Parathyroid adenoma (tissue), 2 donors: Measurements from ENCODE around the gene IL1RAPL1.

Experiments used
- H2AFZ ChIP-seq: fragments of 300-600 bp; sonication (generic); one replicate; pipeline ENCODE4 v1.7.0; 2017; ENCODE audit warnings: antibody characterized with exemption, mild to moderate bottlenecking
- H3K27ac ChIP-seq: fragments of 300-600 bp; sonication (generic); one replicate; pipeline ENCODE4 v1.7.0; 2017
- H3K27me3 ChIP-seq: fragments of 300-600 bp; sonication (generic); one replicate; pipeline ENCODE4 v1.7.0; 2017; ENCODE audit warnings: low read length; ENCODE audit not compliant: control insufficient read depth, insufficient read depth
- H3K36me3 ChIP-seq: fragments of 300-600 bp; sonication (generic); one replicate; pipeline ENCODE4 v1.7.0; 2017; ENCODE audit warnings: low read length; ENCODE audit not compliant: control insufficient read depth, insufficient read depth
- H3K4me1 ChIP-seq: fragments of 300-600 bp; sonication (generic); one replicate; pipeline ENCODE4 v1.7.0; 2017; ENCODE audit warnings: control low read depth
- H3K4me2 ChIP-seq: fragments of 300-600 bp; sonication (generic); one replicate; pipeline ENCODE4 v1.7.0; 2017; ENCODE audit warnings: low read length
- H3K4me3 ChIP-seq: fragments of 300-600 bp; sonication (generic); one replicate; pipeline ENCODE4 v1.7.0; 2017; ENCODE audit warnings: low read depth, low read length
- H3K79me2 ChIP-seq: fragments of 300-600 bp; sonication (generic); one replicate; pipeline ENCODE4 v1.7.0; 2017; ENCODE audit warnings: control low read depth
- H3K9ac ChIP-seq: fragments of 300-600 bp; sonication (generic); one replicate; pipeline ENCODE4 v1.7.0; 2017; ENCODE audit warnings: mild to moderate bottlenecking
- H3K9me3 ChIP-seq: fragments of 300-600 bp; sonication (generic); one replicate; pipeline ENCODE4 v1.7.0; 2017; ENCODE audit warnings: low read length; ENCODE audit not compliant: control insufficient read depth
- CTCF ChIP-seq: fragments of 300-600 bp; sonication (generic); IDR thresholded peaks from one replicate; pipeline ENCODE4 v1.7.0; 2017; ENCODE audit warnings: antibody characterized with exemption, mild to moderate bottlenecking
- donor health status: primary hyperparathyroidism.

The IL1RAPL1 gene

DNA sequence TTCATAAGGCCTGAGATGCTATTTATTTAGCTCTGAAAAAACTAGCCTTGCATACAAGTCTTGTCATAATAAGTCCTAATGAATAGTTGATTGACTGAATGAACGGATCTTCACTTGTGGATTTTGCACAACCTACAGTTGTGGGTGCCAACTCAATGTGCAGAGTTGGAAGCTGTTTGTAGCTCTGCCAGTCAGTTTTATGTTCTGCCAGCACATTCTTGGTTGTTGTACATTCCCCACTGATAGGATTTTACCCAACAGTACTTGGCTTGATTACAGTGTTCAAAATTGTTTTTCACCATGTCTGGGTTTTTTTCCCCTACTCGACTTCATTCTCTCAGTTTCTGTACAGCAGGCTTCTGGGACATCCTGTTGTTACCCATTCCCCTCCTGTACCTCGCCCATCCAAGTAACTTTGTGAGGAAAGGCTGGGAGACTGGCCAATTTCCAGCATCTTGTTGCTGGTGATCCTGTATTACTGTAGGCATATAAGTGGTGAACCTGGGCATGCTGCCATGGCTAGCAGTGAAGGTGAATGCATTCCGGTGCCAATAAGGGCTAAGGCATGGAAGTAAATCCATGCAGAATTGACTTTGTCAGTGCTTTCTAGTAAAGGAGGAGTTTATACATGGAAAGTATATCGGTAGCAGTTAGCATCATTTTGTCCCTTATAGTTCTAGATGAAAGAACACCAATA, 22.8 kb downstream of the IL1RAPL1 start:
- Histone ChIP-seq H3K9me3 (no peaks in the 10 kb centered on the region), H3K79me2 (no peaks in the 10 kb centered on the region), H3K27ac (no peak overlapping the region), H2AFZ (no peak overlapping the region), H3K4me3 (no peak overlapping the region), H3K4me2 (no peak overlapping the region), H3K27me3 (no peaks in the 10 kb centered on the region), H3K36me3 (no peaks in the 10 kb centered on the region), H3K9ac (no peak overlapping the region), H3K4me1 (no peaks in the 10 kb centered on the region)
- TF ChIP-seq CTCF = no peak

DNA sequence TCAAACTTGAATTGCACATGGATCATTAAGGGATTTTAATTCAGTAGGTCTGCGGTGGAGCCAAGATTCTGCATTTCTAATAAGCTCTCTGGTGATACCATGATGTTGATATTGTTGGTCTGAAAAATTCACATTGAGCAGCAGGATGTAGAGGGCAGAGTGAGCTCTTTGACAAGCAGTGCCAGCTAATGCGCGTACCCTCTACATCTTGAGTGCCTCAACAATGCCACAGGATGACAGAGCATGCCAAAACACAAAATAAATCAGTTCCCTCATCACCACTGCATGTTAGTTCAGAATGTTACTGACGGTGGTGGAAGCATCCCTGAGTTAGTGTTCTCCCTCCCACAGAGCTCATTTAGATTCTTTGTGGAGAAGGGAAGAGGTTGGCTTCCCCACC, 23.5 kb downstream of the IL1RAPL1 start:
- no peak overlapping the region for H3K4me2 ChIP-seq
- no peaks in the 10 kb centered on the region for H3K4me1 ChIP-seq
- H2AFZ ChIP-seq = no peak overlapping the region
- H3K27me3 ChIP-seq = no peaks in the 10 kb centered on the region
- no peak overlapping the region for H3K4me3 ChIP-seq
- no peak overlapping the region for H3K9ac ChIP-seq
- no peaks in the 10 kb centered on the region for H3K9me3 ChIP-seq
- no peak overlapping the region for H3K27ac ChIP-seq
- no peaks in the 10 kb centered on the region for H3K79me2 ChIP-seq
- TF ChIP-seq CTCF = no peak
- no peaks in the 10 kb centered on the region for H3K36me3 ChIP-seq

GRCh38 chrX:28613558-28613957, 26.3 kb downstream of the IL1RAPL1 start:
- Histone ChIP-seq H3K9me3 (no peaks in the 10 kb centered on the region), H2AFZ (no peak overlapping the region), H3K79me2 (no peaks in the 10 kb centered on the region), H3K4me2 (no peak overlapping the region), H3K4me3 (no peak overlapping the region), H3K9ac (no peak overlapping the region), H3K27me3 (no peaks in the 10 kb centered on the region), H3K4me1 (no peaks in the 10 kb centered on the region), H3K36me3 (no peaks in the 10 kb centered on the region), H3K27ac (no peak overlapping the region)
- no peak for TF ChIP-seq CTCF

GRCh38 chrX:28625223-28625622, 38.0 kb downstream of the IL1RAPL1 start:
- no peak overlapping the region for H3K4me2 ChIP-seq
- no peaks in the 10 kb centered on the region for H3K9me3 ChIP-seq
- no peak overlapping the region for H3K27ac ChIP-seq
- H3K79me2 ChIP-seq = no peaks in the 10 kb centered on the region
- H3K4me3 ChIP-seq = no peak overlapping the region
- TF ChIP-seq CTCF = no peak
- H3K36me3 ChIP-seq = no peaks in the 10 kb centered on the region
- H3K27me3 ChIP-seq = no peaks in the 10 kb centered on the region
- H3K4me1 ChIP-seq = no peaks in the 10 kb centered on the region
- no peak overlapping the region for H3K9ac ChIP-seq
- H2AFZ ChIP-seq = no peak overlapping the region

DNA sequence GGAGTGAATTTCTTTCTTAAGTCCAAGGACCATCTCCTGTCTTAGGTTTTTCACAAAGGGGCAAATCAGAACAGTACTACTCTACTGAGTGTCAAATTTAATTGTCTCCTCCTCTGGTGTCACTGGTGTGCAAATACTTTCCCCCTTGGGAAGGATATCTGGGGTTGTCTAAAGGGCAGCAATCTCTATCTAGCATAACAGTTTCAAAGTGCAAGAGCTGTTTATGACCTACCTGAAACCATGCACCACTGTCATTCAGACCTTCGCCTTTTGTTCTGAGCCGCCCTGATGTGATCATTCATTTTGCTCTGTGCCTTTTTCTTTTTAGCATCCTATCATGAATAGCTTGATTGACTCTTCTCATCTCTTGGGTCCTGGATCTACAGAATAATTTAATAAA, 39.3 kb downstream of the IL1RAPL1 start:
- Histone ChIP-seq H2AFZ (no peak overlapping the region), H3K4me1 (no peaks in the 10 kb centered on the region), H3K27ac (no peak overlapping the region), H3K79me2 (no peaks in the 10 kb centered on the region), H3K9me3 (no peaks in the 10 kb centered on the region), H3K27me3 (no peaks in the 10 kb centered on the region), H3K36me3 (no peaks in the 10 kb centered on the region), H3K9ac (no peak overlapping the region), H3K4me3 (no peak overlapping the region), H3K4me2 (no peak overlapping the region)
- TF ChIP-seq CTCF = no peak
